HG02885 (cell line): ENCODE data around the gene ARPC5.
"Not testable (repeated sequence)": the region's sequence is repeated elsewhere in the genome, so short reads cannot be mapped to it uniquely, and the experiment has no call there.

ENCODE experiments used
- ATAC-seq: cut with Tn5 transposase; IDR thresholded peaks from one replicate; pipeline ENCODE4 v1.9.1; 2021; ENCODE audit warnings: mild to moderate bottlenecking; ENCODE audit not compliant: unreplicated experiment, poor library complexity

The ARPC5 gene

GRCh38 chr1:183618202-183618601 is 17.4 kb downstream of the ARPC5 start:
- not testable (repeated sequence) for ATAC-seq

GRCh38 chr1:183612975-183613374 is 22.6 kb downstream of the ARPC5 start:
- ATAC-seq: not testable (repeated sequence)

GRCh38 chr1:183612407-183612806 is 23.2 kb downstream of the ARPC5 start:
- ATAC-seq: no peak

- no peak for ATAC-seq
These were observed 24.6 kb downstream of the ARPC5 start for GRCh38 chr1:183611021-183611420.

GRCh38 chr1:183609759-183610452 is 25.7 kb downstream of the ARPC5 start:
- ATAC-seq: no peak

- no peak for ATAC-seq
These were observed 26.3 kb downstream of the ARPC5 start for GRCh38 chr1:183609313-183609712.

- ATAC-seq: no peak
These were observed 28.1 kb downstream of the ARPC5 start for GRCh38 chr1:183607322-183607980.

GRCh38 chr1:183605904-183606303 is 29.7 kb downstream of the ARPC5 start:
- ATAC-seq: no peak

GRCh38 chr1:183604815-183605214 is 30.8 kb downstream of the ARPC5 start:
- ATAC-seq: peak; percentile 46

- ATAC-seq: peak; percentile 65
These were observed 31.4 kb downstream of the ARPC5 start for GRCh38 chr1:183604038-183604808.

- no peak for ATAC-seq
These were observed 33.1 kb downstream of the ARPC5 start for GRCh38 chr1:183602510-183602909.

GRCh38 chr1:183600634-183601033 is 34.9 kb downstream of the ARPC5 start:
- ATAC-seq: no peak

GRCh38 chr1:183600136-183600535 is 35.4 kb downstream of the ARPC5 start:
- no peak for ATAC-seq

- ATAC-seq: peak; percentile 70
These were observed 37.2 kb downstream of the ARPC5 start for GRCh38 chr1:183598386-183598785.

GRCh38 chr1:183597656-183598347 is 37.8 kb downstream of the ARPC5 start:
- ATAC-seq: no peak

- no peak for ATAC-seq
These were observed 39.1 kb downstream of the ARPC5 start for GRCh38 chr1:183596500-183596899.

GRCh38 chr1:183595537-183595936 is 40.0 kb downstream of the ARPC5 start:
- no peak for ATAC-seq

- peak; percentile 60 for ATAC-seq
These were observed 42.2 kb downstream of the ARPC5 start for GRCh38 chr1:183593356-183593755.

GRCh38 chr1:183592733-183593132 is 42.9 kb downstream of the ARPC5 start:
- ATAC-seq: no peak
